ENCODE results near the gene RRP12.

- TF ChIP-seq, protein P1, sequence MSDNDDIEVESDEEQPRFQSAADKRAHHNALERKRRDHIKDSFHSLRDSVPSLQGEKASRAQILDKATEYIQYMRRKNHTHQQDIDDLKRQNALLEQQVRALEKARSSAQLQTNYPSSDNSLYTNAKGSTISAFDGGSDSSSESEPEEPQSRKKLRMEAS (IDR thresholded peaks at IDR 0.05): no peak
- TF ChIP-seq NFIC (IDR thresholded peaks at IDR 0.05): no peak
- TF ChIP-seq EP300 (IDR thresholded peaks at IDR 0.05; ENCODE audit: borderline replicate concordance): no peak
- TF ChIP-seq CEBPB (IDR thresholded peaks at IDR 0.05): no peak
- no peak for TF ChIP-seq YY1 (IDR thresholded peaks at IDR 0.05; ENCODE audit: low read depth)
- TF ChIP-seq FOXM1 (IDR thresholded peaks at IDR 0.05; ENCODE audit: borderline replicate concordance, low read depth): no peak
- no peak for TF ChIP-seq TCF12 (IDR thresholded peaks at IDR 0.05; ENCODE audit: low read depth)
- no peak for TF ChIP-seq TAF1 (IDR thresholded peaks at IDR 0.05; ENCODE audit: low read depth)
- TF ChIP-seq, protein P2, sequence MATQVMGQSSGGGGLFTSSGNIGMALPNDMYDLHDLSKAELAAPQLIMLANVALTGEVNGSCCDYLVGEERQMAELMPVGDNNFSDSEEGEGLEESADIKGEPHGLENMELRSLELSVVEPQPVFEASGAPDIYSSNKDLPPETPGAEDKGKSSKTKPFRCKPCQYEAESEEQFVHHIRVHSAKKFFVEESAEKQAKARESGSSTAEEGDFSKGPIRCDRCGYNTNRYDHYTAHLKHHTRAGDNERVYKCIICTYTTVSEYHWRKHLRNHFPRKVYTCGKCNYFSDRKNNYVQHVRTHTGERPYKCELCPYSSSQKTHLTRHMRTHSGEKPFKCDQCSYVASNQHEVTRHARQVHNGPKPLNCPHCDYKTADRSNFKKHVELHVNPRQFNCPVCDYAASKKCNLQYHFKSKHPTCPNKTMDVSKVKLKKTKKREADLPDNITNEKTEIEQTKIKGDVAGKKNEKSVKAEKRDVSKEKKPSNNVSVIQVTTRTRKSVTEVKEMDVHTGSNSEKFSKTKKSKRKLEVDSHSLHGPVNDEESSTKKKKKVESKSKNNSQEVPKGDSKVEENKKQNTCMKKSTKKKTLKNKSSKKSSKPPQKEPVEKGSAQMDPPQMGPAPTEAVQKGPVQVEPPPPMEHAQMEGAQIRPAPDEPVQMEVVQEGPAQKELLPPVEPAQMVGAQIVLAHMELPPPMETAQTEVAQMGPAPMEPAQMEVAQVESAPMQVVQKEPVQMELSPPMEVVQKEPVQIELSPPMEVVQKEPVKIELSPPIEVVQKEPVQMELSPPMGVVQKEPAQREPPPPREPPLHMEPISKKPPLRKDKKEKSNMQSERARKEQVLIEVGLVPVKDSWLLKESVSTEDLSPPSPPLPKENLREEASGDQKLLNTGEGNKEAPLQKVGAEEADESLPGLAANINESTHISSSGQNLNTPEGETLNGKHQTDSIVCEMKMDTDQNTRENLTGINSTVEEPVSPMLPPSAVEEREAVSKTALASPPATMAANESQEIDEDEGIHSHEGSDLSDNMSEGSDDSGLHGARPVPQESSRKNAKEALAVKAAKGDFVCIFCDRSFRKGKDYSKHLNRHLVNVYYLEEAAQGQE (IDR thresholded peaks at IDR 0.05; ENCODE audit: low read depth): no peak
- no peak for TF ChIP-seq RAD21 (IDR thresholded peaks at IDR 0.05; ENCODE audit: low read depth)
- no peak for TF ChIP-seq EGR1 (IDR thresholded peaks at IDR 0.05)
- TF ChIP-seq TEAD4 (IDR thresholded peaks at IDR 0.05): no peak
Measured at GRCh38 chr10:97450828-97451227, 49.7 kb upstream of the RRP12 start.
